GM19468 (cell line): ENCODE results near the gene WFDC2.
"Not testable (repeated sequence)": the region's sequence is repeated elsewhere in the genome, so short reads cannot be mapped to it uniquely, and the experiment has no call there.

Experiments used
- ATAC-seq: cut with Tn5 transposase; IDR thresholded peaks from one replicate; pipeline ENCODE4 v1.9.1; 2021; ENCODE audit warnings: mild to moderate bottlenecking, moderate library complexity, moderate number of reproducible peaks; ENCODE audit not compliant: unreplicated experiment; ENCODE audit errors: extremely low read depth

WFDC2 gene

GRCh38 chr20:45450097-45450818, 19.3 kb upstream of the WFDC2 start:
- no peak for ATAC-seq

DNA sequence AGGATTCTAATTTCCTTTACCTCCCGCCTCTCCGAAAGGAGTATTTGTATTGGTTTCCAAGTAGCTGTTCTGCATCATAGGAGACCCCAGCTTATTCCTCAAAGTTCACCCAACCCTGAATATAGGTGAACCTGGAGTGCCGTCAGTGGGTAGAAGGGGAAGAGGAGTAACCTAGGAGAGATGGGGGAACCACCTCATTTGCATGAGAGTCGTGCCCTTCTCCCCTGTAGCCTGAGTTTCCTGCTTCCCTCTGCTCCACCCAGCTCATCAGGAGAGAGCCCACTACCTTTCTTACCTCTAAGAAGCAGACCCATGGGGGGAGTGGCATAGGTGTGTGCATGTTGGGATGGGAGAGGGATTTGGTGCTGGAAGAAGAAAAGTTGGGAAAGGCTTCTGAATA, 17.3 kb upstream of the WFDC2 start:
- no peak for ATAC-seq

- no peak for ATAC-seq
These were observed 16.5 kb upstream of the WFDC2 start for GRCh38 chr20:45452772-45453691.

- no peak for ATAC-seq
These were observed 12.9 kb upstream of the WFDC2 start for GRCh38 chr20:45456632-45457031.

DNA sequence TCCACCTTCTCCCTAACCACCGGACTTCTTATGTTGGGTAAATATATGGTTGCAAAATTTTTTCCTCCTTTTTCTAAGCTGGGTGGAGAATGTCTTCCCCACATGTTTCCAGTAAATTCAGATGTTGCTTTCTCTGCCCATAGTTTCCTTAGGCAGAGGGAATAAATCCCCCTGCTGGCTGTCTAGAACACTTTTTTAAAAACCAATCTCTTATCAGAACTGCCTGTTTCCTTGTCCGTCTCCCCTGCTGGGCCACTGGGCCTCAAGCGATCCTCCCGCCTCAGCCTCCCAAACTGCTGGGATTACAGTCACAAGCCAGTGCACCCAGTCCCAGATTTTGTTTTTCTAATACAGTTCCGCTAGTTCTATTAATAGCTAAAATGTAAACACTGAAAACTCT, 9.9 kb upstream of the WFDC2 start:
- ATAC-seq, result no peak

DNA sequence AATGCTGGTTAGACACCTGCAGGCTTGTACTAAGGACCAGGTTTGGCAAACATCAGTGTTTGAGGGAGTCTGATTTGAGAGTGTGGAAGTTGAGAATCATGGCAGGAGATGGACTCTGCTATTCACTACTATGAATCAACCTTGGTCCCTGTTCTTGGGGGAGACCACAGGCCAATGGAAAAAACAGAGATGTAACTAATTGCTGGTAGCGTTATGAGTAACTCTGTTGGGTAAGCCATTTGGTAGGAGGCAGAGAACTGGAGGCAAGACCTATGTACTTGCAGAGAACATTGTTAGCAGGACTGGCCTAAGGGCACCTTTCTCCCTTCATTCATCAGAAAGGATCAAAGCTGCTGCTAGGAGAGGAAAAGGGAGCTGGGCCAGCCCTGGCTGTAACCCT, 8.3 kb upstream of the WFDC2 start:
- ATAC-seq, result no peak

- ATAC-seq, result no peak
These were observed 6.6 kb upstream of the WFDC2 start for GRCh38 chr20:45462711-45463509.

DNA sequence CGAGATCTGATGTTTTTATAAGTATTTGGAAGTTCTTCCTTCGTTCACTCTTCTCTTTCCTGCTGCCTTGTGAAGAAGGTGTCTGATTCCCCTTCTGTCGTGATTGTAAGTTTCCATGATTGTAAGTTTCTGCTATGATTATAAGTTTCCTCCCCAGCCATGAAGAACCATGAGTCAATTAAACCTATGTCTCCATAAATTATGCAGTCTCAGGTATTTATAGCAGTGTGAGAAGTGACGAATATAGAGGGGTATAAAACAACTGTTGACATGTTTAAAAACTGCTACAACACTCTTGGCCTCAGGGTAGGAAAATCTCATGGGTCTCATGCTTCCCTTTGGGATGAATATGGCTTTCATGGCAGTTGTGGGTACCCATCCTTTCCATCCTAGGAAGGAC, 5.8 kb upstream of the WFDC2 start:
- no peak for ATAC-seq

DNA sequence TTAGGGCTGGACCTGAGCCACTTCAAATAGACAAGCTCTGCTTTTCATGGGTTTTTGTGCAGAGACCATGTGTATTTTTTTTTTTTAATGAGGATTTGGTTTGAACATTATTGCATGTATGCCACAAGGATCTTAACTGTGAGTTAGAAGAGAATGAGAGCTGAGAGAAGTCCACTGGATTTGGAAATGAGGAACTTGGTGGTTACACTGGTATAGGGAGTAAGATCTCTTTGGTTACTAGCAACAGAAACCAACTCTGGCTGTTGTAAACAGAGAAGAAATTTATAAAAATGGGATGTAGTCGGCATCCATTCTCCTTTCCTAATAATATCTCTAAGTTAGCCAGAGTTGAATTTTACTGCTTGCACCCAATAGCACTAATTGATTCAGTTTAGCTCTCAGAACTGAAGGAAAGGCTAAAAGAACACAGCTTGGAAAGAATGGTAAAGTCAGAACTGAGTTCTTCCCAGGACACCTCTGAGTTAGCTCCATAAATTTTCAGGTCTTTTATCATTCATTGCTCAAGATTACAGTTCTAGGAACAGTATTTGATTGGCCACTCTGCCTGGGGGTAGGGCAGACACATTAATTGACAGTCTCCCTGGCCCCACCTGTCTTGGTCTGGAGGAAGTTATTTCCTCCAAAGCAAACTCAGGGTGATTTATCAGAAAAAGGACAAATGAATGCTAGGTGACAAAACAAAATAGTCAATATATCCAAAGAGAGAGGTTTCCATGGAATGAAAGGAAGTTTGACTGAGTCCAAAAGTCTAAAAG, 3.9 kb upstream of the WFDC2 start:
- no peak for ATAC-seq

DNA sequence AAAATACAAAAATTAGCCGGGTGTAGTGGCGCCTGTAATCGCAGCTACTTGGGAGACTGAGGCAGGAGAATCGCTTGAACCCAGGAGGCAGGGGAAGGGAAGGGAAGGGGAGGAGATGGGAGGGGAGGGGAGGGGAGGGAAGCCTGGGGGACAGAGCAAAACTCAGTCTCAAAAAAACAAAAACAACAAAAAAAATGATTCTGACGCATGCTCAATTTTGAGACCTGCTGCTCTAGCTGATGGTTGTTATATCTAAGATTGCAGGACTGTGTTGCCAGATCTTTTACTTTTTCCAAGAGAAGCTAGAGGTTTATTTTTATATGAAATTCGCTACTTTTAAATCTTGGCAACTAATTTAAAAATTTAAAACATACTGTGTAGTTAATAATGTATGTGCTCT, 2.4 kb upstream of the WFDC2 start:
- no peak for ATAC-seq

DNA sequence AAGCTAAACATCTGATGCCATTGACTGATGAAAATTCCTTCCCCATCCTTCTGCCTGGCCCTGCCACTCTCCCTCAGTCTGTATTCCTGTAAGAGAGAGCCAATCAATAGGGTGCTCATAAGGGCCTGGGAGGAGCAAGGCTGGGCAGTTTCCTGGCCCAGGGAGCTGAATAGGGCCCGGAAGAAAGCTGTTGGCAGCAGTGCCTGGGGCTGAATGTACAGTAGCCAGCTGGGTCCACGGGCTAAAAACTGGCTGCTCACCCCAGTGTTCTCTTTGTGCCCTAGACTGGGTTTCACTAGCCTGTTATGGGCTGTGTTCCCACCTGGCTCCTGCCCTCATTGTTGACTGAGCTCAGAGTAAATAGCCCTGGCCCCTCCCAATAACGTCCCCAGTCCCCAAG, 1.7 kb upstream of the WFDC2 start:
- no peak for ATAC-seq

- no peak for ATAC-seq
These were observed 844 bp downstream of the WFDC2 start for GRCh38 chr20:45470262-45470931.

- ATAC-seq, result no peak
These were observed 1.4 kb downstream of the WFDC2 start for GRCh38 chr20:45470937-45471336.

- not testable (repeated sequence) for ATAC-seq
These were observed 2.7 kb downstream of the WFDC2 start for GRCh38 chr20:45472286-45472685.

DNA sequence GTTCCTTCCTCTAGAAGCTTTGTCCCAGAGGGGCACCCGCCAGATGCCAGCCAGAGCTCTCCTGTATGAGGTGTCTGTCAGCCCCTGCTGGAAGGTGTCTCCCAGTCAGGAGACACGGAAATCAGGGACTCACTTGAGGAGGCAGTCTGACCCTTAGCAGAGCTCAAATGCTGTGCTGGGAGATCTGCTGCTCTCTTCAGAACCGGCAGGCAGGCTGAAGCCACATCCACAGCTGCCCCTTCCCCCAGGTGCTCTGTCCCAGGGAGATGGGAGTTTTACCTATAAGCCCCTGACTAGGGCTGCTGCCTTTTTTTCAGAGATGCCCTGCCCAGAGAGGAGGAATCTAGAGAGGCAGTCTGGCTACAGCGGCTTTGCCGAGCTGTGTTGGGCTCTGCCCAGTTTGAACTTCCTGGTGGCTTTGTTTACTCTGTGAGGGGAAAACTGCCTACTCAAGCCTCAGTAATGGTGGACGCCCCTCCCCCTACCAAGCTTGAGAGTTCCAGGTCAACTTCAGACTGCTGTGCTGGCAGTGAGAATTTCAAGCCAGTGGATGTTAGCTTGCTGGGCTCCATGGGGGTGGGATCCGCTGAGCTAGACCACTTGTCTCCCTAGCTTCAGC, 8.1 kb downstream of the WFDC2 start:
- not testable (repeated sequence) for ATAC-seq

DNA sequence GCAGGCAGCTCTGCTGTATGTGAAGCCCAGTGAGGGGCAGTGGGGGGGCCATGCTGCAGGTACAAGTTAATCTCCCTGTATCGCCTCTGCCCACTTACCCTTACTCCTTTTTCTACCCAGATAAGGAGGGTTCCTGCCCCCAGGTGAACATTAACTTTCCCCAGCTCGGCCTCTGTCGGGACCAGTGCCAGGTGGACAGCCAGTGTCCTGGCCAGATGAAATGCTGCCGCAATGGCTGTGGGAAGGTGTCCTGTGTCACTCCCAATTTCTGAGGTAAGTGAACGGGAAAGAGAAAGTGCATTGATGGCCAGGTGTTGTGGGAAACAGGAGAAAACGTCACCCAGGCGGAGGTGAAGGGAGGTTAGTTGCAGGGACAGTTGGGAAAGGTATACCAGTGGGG, 10.3 kb downstream of the WFDC2 start:
- no peak for ATAC-seq

DNA sequence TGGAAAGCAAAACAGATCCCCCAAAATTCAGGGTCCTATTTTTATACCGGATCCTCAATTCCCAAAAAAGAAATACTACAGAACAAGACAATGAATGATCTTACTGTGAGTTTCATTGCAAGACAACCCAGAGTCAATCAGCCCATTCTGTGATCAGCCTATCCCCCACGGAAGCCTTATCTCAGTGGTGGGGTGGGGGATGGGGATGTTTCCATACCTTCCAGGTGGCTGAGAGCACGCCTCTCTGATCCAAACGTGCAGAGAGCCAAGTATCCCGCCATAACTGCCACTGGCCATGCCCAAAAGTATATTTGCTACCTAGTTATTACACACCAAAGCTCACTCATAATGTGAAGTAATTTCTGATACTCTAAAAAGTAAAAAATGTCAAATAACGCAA, 15.1 kb downstream of the WFDC2 start:
- no peak for ATAC-seq

DNA sequence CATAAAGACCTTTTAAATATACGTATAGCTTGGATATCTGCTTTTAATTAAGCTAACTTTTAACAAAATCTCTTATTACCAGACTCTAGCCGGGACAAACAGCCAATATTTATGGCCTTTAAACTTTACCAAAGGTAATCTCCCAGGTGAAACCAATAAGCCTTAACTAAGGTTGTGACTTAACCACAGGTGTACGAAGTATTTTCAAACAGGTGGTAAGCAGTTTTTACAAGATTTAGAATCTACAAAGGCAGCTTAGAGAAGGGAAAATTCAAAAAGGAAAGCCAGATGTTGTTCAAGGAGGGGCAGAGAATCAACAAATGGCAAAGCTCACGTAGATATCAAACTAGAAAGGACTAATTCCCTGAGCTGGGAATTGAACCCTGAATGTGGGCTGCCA, 15.8 kb downstream of the WFDC2 start:
- ATAC-seq, result no peak

- no peak for ATAC-seq
These were observed 17.7 kb downstream of the WFDC2 start for GRCh38 chr20:45487231-45487635.
